HepG2 (cell line): ENCODE data around the gene GMNN. TPM values are rescaled to one million over a fixed set of nuclear protein-coding genes. Genes with fewer than 3 reads are reported as not detected.

ENCODE experiments used
- ATAD3A ChIP-seq: sonication (generic); formaldehyde crosslinking; IDR thresholded peaks from 2 replicates; pipeline ENCODE4 v1.4.0; 2020; ENCODE audit warnings: missing genetic modification reagents
- ELF1 ChIP-seq: sonication (generic); formaldehyde crosslinking; IDR thresholded peaks from 2 replicates; pipeline ENCODE4 v1.4.0; 2020; ENCODE audit warnings: missing genetic modification reagents
- GABPB1 ChIP-seq: IDR thresholded peaks from 2 replicates; pipeline ENCODE4 v1.6.1; 2016; ENCODE audit warnings: mild to moderate bottlenecking, missing genetic modification reagents, moderate library complexity, missing compliant biosample characterization
- MXD4 ChIP-seq: IDR thresholded peaks from 2 replicates; pipeline ENCODE4 v1.6.1; 2016; ENCODE audit warnings: mild to moderate bottlenecking, missing biosample characterization, missing genetic modification reagents
- NFAT5 ChIP-seq: sonication (generic); formaldehyde crosslinking; IDR thresholded peaks from 2 replicates; pipeline ENCODE4 v1.4.0; 2020; ENCODE audit warnings: missing genetic modification reagents
- ZBTB46 ChIP-seq: sonication (generic); formaldehyde crosslinking; IDR thresholded peaks from 2 replicates; pipeline ENCODE4 v1.4.0; 2020; ENCODE audit warnings: mild to moderate bottlenecking, missing genetic modification reagents, borderline replicate concordance
- ZNF24 ChIP-seq: fragments of 450-650 bp; IDR thresholded peaks from 2 replicates; pipeline ENCODE4 v1.6.1; 2017; ENCODE audit warnings: antibody characterized with exemption, mild to moderate bottlenecking
- ZNF570 ChIP-seq: sonication (generic); formaldehyde crosslinking; IDR thresholded peaks from 2 replicates; pipeline ENCODE4 v1.4.0; 2020; ENCODE audit warnings: mild to moderate bottlenecking, missing genetic modification reagents, borderline replicate concordance
- ZNF713 ChIP-seq: sonication (generic); formaldehyde crosslinking; IDR thresholded peaks from 2 replicates; pipeline ENCODE4 v1.4.0; 2020; ENCODE audit warnings: mild to moderate bottlenecking, missing genetic modification reagents
- ZSCAN20 ChIP-seq: sonication (generic); formaldehyde crosslinking; IDR thresholded peaks from 2 replicates; pipeline ENCODE4 v1.4.0; 2020; ENCODE audit warnings: missing genetic modification reagents, mild to moderate bottlenecking, borderline replicate concordance
- polyA plus RNA-seq, 8 experiments: library from polyadenylated mRNA; depleted of rRNA in 3 of 8; stranded (reverse) in 7 of 8; unstranded in 1 of 8; fragments of >200 nt; fragmentation: Illumina TruSeq in 4 of 8; extraction: Trizol in 4 of 8; gene quantifications; 2 replicates each; pipeline versions ENCODE4 v1.2.1 to v1.2.3, GENCODE V29; 2011 to 2016; ENCODE audit warnings: low read depth in 4 of 8, missing spikeins in 1 of 8, mixed read lengths in 1 of 8; ENCODE audit not compliant: insufficient read depth in 1 of 8
- total RNA-seq, 5 experiments: library from RNA; depleted of rRNA; stranded (reverse); fragments of >200 nt; fragmentation: Illumina TruSeq; extraction: Trizol; gene quantifications; 2 replicates each; pipeline ENCODE4 v1.2.3, GENCODE V29; 2016; ENCODE audit warnings: low read depth in 1 of 5
- TF ChIP-seq, protein P1 (sequence below): sonication (generic); formaldehyde crosslinking; IDR thresholded peaks from 2 replicates; pipeline ENCODE4 v1.5.1; 2020; ENCODE audit warnings: mild to moderate bottlenecking, missing genetic modification reagents, borderline replicate concordance
- TF ChIP-seq, protein P2 (sequence below): sonication (generic); formaldehyde crosslinking; conservative IDR thresholded peaks from 2 replicates; pipeline ENCODE4 v1.8.0; 2022; ENCODE audit warnings: mild to moderate bottlenecking, moderate library complexity, missing genetic modification reagents

The GMNN gene
- total and polyA plus RNA-seq, 2 of the 13 experiments (the other 11 are each of a cell fraction or from before 2014, with no cell fraction given): 61.8 to 154 TPM

DNA sequence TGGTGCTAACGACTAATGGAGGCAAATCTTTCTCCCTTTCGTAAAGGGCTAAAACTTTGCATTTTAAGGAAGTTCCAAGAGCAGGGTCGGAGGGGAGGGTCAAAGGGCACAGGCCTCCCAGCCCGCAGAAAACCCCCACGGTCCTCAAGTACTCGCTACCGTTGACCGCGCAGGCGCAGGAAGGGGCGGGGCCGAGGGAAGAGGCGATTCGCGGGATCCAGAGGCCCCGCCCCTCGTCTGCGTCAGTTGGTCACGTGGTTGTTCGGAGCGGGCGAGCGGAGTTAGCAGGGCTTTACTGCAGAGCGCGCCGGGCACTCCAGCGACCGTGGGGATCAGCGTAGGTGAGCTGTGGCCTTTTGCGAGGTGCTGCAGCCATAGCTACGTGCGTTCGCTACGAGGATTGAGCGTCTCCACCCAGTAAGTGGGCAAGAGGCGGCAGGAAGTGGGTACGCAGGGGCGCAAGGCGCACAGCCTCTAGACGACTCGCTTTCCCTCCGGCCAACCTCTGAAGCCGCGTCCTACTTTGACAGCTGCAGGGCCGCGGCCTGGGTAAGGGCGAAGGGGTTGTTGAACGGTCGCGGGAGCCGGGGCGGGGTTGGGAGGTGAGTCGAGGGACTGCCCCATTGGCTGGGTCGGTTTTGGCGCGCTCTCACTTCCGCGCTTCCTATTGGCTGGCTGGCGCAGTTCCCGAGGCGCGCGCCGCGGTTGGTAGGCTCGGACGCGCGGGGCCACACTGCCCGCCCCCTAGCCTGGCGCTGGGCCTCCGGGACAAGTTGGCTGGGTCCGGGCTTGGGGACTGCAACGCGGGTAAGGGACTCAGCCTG, at the start of gene GMNN (continued):
- TF ChIP-seq, protein P1, sequence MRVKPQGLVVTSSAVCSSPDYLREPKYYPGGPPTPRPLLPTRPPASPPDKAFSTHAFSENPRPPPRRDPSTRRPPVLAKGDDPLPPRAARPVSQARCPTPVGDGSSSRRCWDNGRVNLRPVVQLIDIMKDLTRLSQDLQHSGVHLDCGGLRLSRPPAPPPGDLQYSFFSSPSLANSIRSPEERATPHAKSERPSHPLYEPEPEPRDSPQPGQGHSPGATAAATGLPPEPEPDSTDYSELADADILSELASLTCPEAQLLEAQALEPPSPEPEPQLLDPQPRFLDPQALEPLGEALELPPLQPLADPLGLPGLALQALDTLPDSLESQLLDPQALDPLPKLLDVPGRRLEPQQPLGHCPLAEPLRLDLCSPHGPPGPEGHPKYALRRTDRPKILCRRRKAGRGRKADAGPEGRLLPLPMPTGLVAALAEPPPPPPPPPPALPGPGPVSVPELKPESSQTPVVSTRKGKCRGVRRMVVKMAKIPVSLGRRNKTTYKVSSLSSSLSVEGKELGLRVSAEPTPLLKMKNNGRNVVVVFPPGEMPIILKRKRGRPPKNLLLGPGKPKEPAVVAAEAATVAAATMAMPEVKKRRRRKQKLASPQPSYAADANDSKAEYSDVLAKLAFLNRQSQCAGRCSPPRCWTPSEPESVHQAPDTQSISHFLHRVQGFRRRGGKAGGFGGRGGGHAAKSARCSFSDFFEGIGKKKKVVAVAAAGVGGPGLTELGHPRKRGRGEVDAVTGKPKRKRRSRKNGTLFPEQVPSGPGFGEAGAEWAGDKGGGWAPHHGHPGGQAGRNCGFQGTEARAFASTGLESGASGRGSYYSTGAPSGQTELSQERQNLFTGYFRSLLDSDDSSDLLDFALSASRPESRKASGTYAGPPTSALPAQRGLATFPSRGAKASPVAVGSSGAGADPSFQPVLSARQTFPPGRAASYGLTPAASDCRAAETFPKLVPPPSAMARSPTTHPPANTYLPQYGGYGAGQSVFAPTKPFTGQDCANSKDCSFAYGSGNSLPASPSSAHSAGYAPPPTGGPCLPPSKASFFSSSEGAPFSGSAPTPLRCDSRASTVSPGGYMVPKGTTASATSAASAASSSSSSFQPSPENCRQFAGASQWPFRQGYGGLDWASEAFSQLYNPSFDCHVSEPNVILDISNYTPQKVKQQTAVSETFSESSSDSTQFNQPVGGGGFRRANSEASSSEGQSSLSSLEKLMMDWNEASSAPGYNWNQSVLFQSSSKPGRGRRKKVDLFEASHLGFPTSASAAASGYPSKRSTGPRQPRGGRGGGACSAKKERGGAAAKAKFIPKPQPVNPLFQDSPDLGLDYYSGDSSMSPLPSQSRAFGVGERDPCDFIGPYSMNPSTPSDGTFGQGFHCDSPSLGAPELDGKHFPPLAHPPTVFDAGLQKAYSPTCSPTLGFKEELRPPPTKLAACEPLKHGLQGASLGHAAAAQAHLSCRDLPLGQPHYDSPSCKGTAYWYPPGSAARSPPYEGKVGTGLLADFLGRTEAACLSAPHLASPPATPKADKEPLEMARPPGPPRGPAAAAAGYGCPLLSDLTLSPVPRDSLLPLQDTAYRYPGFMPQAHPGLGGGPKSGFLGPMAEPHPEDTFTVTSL: no peak; the same call in 1 of the 2 replicates
- 0 out of 2 replicates have a peak, but pooled peaks have one; percentile 63 for TF ChIP-seq ZNF713 (CRISPR knock-in tag)
- 0 out of 2 replicates have a peak, but pooled peaks have one; percentile 76 for TF ChIP-seq ZNF570 (CRISPR knock-in tag)
- TF ChIP-seq ELF1 (CRISPR knock-in tag): no peak; the same call in 1 of the 2 replicates
- TF ChIP-seq, protein P2, sequence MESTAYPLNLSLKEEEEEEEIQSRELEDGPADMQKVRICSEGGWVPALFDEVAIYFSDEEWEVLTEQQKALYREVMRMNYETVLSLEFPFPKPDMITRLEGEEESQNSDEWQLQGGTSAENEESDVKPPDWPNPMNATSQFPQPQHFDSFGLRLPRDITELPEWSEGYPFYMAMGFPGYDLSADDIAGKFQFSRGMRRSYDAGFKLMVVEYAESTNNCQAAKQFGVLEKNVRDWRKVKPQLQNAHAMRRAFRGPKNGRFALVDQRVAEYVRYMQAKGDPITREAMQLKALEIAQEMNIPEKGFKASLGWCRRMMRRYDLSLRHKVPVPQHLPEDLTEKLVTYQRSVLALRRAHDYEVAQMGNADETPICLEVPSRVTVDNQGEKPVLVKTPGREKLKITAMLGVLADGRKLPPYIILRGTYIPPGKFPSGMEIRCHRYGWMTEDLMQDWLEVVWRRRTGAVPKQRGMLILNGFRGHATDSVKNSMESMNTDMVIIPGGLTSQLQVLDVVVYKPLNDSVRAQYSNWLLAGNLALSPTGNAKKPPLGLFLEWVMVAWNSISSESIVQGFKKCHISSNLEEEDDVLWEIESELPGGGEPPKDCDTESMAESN (CRISPR knock-in tag): peak; percentile 95
- TF ChIP-seq ATAD3A (CRISPR knock-in tag): no peak
- TF ChIP-seq NFAT5 (CRISPR knock-in tag): no peak; the same call in none of the 2 replicates
- peak; percentile 53; the same call in 1 of the 2 replicates for TF ChIP-seq ZSCAN20
- TF ChIP-seq ZBTB46: 0 out of 2 replicates have a peak, but pooled peaks have one; percentile 39
- 0 out of 2 replicates have a peak, but pooled peaks have one; percentile 8 for TF ChIP-seq ZNF24
- peak; percentile 91; the same call in 1 of the 2 replicates for TF ChIP-seq MXD4 (CRISPR knock-in tag)
- peak; percentile 86 for TF ChIP-seq GABPB1
